GM19043 (cell line): Measurements from ENCODE around the gene PRKCB.

Source experiments
- ATAC-seq: cut with Tn5 transposase; IDR thresholded peaks from one replicate; pipeline ENCODE4 v1.9.1; 2021; ENCODE audit warnings: low read depth; ENCODE audit not compliant: unreplicated experiment

Gene PRKCB

DNA sequence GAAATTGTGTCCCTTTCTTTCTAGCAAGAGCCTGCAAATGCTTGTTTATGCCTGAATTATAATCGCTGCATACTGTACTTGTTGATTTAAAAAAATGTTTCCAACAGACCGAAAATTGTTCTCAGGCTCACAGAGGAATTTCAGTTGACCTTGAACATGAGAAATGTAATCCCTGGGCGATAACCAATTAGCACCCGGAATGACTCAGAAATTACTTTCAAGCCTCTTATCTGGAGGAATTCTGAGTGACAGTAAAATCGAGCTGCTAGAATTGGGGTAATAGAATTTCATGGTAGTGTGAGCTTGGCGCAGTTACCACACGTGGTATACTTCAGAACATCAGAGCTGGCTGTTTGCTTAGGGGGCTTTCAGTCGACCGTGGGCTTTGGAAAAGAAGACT, 281.2 kb downstream of the PRKCB start:
- no peak for ATAC-seq

DNA sequence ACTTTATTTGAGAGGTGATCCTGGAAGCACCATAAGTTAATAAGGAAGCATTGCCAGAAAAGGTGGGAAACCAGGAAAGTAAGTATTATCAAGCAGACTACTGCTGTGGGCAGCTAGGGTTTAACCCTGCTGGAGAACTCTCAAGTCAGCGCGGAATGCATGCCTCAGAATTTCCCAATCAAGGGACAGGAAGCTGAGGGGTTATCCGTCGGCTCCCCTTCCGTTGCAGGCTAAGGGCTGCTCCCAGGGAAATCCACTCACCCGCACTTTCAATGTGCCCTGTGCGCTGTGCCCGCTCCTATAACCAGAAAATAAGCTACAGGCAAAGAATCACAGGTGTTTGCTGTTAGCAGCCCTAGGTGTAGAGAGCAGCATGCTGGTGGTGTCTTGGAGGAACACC, 281.9 kb downstream of the PRKCB start:
- no peak for ATAC-seq

DNA sequence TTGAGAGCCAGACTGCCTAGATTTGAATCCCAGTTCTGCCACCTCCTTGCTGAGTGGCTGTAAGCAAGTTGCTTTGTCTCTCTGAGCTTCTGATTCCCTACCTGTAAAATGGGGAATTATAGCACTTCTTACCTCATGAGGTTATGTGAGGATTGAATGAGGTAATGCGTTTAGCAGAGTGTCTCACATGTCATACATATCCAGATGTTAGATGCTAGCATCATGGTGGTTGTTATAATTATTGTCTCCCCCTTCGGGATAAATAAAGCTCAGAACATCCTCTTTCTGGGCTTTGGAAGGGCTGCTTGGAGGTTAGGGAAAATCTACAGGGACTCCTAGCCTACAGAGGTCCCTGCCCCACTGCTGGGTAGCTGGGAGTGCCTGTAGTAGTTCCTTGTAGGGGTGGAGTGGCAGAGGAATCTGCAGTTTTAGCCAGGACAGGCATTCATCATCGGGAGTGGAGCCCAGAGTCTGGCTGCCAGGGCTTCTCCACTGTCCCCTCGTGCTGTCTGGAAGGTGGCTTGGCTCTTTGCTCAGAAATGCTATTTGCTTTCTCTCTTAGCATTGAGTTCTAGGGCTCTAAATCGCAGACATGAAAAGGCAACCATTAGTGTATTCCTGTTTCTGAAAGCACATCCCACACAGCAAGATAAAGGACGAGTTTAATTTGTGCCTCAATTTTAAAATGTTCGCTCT, 282.5 kb downstream of the PRKCB start:
- ATAC-seq: no peak

DNA sequence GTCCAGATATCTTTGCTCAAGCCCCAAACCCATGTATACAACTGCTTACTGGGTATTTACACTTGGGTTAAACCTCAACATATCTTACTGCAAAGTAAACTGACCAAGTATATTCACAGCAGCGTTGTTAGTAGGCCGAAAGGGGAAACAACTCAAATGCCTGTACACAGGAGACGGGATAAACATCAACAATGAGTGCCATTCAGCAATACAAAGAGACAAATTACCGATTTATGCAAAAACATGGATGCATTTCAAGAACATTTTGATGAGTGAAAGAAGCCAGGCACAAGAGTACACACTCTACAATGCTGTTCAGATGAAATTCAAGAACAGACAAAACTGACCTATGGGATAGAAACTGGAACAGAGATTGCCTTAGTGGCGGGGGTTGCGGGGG, 284.0 kb downstream of the PRKCB start:
- no peak for ATAC-seq

DNA sequence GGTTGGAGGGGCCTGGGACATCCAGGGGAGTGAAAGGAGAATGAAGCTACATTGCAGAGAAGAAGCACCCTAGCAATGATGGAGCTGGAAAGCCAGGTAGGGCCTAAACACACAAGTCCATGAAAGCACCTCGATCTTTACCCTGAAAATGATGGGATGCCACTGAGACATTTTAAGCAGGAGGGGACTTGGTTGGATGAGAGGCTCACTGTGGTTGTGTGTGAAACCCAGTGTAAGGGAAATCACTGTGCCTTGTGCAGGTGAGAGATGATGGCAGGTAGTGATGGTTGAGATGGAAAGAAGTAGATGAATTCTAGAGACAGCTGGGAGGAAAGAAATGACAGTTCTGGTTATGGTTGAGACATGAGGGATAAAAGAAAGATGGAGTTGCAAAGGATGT, 287.5 kb downstream of the PRKCB start:
- no peak for ATAC-seq

DNA sequence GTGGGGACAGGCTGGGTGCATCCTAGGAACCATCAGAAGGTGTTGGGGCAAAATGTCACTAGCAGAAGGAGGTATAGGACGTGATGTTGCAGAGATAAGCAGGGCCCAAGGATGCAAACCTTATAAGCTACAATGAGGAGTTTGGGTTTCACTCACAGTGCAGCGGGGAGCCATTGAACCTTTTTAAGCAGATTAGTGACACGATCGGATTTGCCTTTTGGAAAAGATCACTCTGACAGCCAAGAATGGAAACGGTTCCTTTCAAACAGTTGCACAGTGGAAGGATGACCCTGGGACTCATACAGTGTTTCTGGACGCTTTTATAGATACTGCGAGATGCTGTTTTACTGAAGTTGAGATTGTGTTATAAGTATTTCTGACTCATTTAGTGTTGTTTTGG, 288.5 kb downstream of the PRKCB start:
- no peak for ATAC-seq

DNA sequence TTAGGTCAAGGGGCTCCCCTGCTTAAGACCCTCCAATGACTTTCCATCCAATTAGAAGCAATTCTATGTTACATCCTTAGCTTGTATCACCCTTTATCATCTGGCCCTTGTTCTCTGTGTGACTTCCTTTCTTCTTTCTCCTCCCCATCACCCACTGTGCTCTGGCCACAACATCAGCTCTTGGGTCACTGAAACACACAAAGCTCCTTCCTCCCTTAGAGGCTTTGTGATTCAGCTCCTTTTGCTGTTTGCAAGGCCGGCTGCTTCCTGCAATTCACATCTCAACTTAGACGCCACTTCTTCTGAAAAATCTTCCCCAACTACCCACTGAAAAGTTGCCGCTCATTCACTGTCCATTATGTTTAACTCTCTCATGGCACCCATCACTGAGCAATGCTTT, 289.4 kb downstream of the PRKCB start:
- ATAC-seq: no peak

DNA sequence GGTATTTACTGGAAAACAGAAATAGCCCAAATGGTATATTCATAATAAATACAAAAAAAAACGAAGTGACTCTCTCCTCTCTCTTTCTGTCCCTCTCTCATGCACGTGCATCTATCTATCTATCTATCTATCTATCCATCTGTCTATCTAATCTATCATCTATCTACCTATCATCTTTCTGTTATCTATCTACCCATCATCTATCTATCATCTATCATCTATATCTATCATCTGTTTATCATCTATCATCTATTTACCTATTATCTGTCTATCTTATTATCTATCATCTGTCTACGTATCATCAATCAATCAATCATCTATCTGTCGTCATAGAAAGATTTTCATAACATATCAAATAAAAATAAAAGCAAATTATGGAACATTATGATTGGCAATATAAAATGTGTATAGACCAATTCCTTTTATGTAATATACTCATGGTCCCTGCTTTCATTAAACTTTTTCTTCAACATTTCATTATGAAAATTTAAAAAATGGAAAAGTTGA, 293.7 kb downstream of the PRKCB start:
- no peak for ATAC-seq

DNA sequence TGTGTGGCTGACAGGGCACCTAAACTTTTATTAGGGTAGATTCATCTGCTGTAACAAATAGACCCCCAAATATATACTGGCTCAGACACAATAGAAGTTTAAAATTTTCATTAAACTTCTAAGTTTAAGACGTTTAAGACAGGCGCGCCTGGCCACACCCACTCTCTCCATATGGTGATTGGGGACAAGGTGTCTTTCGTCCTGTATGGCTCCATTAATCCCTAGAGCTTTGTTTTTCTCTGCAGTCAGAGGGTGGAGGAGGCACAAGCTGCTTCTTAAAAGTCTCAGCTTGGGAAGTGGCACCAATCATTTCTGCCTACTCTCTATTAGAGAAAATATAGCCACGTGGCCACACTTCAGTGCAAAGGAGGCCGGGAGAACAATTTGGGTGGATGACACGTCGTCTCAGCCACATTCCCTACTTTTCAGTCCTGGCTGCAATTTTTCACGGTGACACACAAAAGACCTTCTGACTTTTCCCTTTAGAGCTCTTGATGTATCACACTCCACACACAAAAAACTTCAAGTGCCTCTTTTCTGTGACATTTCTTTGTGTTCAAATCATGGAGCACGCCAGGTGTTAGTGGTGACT, 294.8 kb downstream of the PRKCB start:
- no peak for ATAC-seq

DNA sequence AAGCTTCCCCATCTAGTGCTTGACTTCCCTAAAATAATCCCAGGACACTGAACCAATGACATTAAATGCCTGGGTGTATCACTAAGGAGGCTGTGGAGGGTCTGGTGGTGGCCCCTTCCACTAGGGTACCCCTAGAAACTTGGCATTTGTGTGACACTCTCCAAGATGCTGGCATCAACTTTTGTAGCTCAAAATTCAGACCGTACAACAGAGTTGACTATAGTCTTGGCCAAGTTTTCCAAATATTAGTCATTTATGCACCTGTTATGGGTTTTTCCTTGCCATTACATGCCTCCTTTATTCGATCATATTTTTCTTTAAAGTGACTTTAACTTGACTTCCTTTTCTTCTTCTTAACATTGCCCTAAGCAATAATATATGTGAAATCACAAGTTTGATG, 295.5 kb downstream of the PRKCB start:
- no peak for ATAC-seq

DNA sequence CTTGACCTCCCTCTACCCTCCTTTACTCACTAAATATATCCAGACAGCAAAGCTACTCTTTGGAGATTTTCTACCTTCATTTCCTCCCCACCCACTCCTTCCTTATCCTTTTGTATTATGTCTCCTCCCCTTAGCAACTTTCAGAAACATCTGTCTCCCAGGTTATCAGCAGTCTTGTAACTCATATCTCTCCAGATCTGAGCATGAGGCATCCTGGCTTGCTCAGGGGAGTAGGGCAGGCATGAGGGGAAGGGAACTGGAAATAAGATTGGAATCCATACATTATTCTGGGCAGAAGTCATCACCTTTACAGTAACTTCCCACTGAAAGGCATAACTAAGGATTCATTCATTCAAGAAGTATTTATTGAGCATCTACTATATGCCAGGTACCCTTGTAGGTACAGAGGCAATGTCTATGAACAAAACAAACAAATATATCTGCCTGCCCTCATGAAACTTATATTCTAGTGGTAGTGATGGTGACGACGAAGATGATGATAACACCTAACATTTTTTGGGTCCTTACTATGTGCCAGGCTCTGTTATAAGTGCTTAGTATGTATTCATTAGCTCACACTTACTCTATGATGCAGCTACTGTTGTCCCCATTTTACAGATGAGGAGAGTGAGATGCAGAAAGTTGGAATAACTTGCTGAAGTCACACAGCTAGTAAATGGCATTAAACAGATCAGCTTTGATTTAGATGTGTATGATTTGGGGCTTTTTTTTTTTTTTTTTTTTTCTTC, 296.4 kb downstream of the PRKCB start:
- ATAC-seq: no peak

DNA sequence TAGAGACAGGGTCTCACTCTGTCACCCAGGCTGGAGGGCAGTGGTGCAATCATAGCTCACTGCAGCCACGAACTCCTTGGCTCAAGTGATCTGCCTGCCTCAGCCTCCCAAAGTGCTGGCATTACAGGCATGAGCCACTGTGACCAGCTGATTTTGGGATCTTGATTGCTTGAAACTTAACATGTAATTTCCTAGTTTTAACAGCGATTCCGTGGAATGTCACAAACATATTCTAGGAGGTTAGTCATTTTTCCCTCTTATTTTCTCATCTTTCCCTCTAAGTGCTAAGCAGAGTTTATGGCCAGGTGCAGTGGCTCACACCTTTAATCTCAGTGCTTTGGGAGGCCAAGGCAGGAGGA, 297.0 kb downstream of the PRKCB start:
- ATAC-seq: no peak

DNA sequence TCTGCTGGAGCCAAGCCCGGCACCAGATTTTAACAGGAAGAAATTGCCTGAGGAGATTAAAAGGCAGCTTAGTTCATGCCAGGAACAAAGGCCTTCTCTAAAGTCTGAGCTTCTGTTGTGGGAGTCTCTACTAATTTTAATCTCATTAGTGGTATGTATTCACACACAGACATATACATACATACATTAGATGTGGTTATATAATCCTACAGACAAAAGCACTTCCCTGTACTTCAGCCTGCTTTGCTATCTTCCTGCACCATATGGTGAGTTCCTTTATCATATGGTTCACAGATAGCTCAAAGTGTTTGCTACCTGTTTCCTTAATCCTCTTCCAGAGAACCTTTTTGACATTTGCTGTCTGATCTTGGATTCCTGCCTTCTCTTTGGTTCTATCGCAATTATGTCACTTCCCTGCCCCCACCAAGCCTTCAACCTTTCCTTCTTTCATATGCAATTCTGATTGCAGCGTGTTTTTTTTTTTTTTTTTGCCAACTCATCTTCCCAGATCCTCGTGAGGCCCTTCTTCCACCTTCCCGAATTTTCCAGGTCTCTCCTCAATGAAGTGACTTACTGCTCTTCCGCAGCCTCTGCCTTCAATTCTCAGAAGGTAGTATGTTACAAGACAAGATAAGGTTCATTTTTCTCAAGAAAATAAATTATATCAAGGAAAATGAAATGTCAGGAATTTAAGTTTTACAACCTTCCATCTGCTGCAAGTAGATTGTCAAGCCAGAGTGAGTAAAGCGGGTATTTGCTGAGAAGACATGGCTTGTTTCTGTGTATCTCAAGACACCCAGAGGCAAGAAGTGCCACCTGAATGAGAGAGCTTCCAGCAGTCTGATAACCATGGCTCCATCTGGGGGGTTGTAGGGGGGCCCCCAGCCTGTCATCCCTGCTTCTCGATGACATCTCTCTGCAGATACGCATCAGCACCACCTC, 300.1 kb downstream of the PRKCB start:
- ATAC-seq: no peak

DNA sequence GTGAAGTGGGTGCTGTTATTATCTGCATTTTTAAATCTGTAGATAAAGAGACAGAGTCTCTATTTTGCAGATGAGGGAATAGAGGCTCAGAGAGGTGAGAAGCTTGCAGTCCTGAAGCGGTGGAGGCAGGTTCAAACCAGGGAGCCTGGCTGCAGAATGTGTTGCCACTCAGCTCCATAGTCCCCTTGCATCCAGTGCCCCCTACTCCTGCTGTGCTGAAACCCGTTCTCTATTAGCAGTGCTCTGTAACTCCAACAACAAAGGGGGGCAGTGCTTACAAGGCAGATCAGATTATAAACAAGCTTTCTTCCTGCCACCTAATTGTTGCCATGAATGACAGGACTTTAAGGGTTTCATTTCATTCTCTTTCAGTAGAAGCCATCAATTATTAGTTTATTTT, 302.2 kb downstream of the PRKCB start:
- ATAC-seq: no peak

DNA sequence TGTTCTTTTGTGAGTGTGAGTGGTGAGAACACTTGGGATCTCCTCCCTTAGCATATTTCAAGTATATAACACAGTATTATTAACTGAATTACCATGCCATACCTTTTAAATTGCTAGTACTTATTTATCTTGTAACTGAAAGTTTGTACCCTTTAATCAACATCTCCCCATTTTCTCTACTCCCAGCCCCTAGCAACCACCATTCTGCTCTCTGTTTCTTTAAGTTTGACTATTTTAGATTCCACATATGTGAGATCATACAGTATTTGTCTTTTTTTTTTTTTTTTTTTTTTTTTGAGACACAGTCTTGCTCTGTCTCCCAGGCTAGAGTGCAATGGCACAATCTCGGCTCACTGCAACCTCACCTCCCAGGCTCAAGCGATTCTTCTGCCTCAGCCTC, 302.8 kb downstream of the PRKCB start:
- no peak for ATAC-seq

DNA sequence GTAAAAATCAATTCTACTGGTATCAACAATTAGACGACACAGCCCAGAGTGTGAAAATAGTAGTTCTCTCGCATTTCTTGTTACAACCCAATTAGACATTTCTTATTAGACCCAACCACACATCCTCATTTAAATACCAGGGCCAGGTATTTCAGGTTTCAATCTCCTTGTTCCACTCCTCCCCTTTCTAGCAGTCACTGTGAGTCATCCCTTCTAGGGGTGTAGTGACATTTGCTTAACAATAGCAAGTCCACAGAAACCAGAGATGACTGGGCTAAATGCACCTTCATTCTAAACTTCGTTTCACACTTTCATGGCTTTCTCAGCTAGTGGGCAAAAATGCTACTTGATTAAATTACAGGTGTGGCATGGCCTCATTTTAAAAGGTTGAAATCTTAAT, 303.5 kb downstream of the PRKCB start:
- no peak for ATAC-seq

DNA sequence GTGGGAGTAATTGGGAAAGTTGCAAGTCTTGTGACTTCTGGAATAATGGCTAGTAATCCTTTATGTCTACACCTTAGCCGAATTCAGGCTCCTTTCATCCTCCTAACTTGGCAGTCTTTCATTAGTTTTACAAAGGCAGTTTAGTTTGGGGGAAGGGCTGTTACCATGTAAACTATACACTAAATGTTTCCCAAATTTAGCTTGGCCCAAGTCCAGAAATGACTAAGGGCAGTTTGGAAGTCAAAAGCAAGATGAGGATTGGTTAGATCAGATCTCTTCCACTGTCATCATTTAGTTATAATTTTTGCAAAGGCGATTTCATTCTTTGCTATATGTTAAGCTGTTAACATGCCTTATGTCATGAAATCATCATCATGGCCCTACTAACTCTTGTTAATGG, 304.9 kb downstream of the PRKCB start:
- no peak for ATAC-seq

DNA sequence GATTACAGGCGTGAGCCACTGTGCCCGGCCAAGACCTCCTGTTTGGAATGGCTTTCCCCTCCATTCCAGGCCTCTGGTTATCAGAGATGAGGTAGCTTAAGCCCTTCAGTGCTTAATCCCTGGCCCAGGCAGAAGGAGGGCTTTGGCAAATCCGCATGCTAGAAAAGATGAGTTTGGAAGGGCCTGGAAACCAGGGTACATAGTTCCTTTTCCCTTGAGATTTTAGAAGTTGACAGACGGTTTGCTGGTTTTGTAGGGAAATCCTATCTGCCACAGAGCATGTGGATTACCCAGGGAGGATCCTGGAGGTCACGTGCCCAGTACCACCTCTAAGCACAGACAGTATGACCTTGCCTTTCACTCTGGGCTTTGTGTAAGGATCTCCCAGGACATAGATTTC, 305.7 kb downstream of the PRKCB start:
- ATAC-seq: no peak

DNA sequence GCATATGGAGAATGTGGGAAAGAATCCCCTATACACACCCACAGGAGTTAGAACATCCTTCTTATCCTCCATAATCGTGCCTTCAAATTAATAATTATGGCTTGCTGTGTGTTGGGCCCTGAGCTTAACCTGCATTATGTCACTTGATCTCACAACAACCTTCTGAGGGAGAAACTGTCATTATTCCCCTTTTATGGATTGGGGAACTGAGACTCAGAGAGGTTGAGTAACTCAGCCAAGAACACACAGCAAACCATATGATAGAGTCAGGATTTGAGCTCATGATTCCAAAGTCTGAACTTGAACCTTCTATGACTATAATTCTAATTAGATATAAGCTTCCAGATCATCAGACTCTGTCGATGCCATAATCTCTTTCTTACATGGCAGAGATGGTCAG, 306.1 kb downstream of the PRKCB start:
- ATAC-seq: no peak

DNA sequence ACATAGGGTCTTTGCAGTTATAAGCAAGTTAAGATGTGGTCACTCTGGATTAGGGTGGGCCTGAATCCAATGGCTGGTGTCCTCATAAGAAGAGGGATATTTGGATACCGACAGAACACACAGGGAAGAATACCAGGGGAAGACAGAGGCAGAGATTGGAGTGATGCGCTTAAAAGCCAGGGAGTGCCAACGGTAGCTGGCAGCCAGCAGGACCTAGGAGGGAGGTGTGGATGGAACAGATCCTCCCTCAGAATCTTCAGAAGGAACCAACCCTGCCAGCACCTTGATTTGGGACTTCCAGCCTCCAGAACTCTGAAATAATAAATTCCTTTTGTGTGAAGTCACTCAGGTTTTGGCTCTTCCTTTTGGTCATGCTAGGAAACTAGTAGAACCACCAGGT, 310.1 kb downstream of the PRKCB start:
- ATAC-seq: no peak

DNA sequence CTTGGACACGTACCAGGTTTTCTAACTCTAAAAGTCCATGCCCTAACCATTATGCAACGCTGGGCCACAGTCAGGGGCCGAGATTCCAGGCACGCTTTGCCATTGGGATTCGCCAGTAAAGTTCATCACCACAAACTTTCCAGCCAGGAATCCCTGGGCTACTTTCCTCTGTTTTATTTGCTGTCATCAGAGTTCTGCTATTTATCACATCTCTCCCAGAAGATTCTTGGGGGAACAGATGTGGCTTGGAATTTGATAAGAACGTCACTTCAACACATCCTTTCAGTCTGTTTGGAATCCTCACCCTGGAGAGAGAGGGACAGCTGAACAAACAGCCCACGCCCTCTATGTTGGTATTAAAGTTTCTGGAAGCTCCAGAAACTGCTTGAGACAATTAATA, 310.7 kb downstream of the PRKCB start:
- ATAC-seq: no peak
